Mesendoderm (in vitro differentiated cells): ENCODE results near the gene ANKRD44.

Source experiments
- DNase-seq: peaks from one replicate; pipeline ENCODE4 v3.0.0; 2013
- H2AK5ac ChIP-seq: 2 replicates; pipeline ENCODE4 v1.6.1; 2013; ENCODE audit warnings: low read length, inconsistent platforms
- H2BK120ac ChIP-seq: 2 replicates; pipeline ENCODE4 v1.6.1; 2013; ENCODE audit warnings: low read depth, mild to moderate bottlenecking, low read length, moderate library complexity, mixed read lengths
- H2BK15ac ChIP-seq: replicated peaks from 2 replicates; pipeline ENCODE4 v1.6.1; 2013; ENCODE audit warnings: low read depth, mild to moderate bottlenecking, moderate library complexity
- H2BK5ac ChIP-seq: 2 replicates; pipeline ENCODE4 v1.6.1; 2013; ENCODE audit warnings: low read length, inconsistent platforms
- H3K18ac ChIP-seq: 2 replicates; pipeline ENCODE4 v1.6.1; 2013; ENCODE audit warnings: mild to moderate bottlenecking, low read length, mixed read lengths
- H3K23ac ChIP-seq: one replicate; pipeline ENCODE4 v1.6.1; 2013; ENCODE audit warnings: low read length
- H3K27ac ChIP-seq: 2 replicates; pipeline ENCODE4 v1.5.1; 2013; ENCODE audit warnings: low read depth, mild to moderate bottlenecking, inconsistent platforms, low read length, moderate library complexity
- H3K27me3 ChIP-seq: 2 replicates; pipeline ENCODE4 v1.6.1; 2013; ENCODE audit warnings: low read length, control low read depth, mild to moderate bottlenecking, inconsistent platforms; ENCODE audit not compliant: insufficient read depth, poor library complexity
- H3K36me3 ChIP-seq: 2 replicates; pipeline ENCODE4 v1.6.1; 2013; ENCODE audit warnings: low read length, inconsistent platforms; ENCODE audit not compliant: control insufficient read depth, insufficient read depth
- H3K4ac ChIP-seq: one replicate; pipeline ENCODE4 v1.6.1; 2013; ENCODE audit warnings: low read depth, mild to moderate bottlenecking, low read length, moderate library complexity
- H3K4me1 ChIP-seq: 2 replicates; pipeline ENCODE4 v1.6.1; 2013; ENCODE audit warnings: low read depth, low read length, inconsistent platforms; ENCODE audit not compliant: control insufficient read depth
- H3K4me2 ChIP-seq: 2 replicates; pipeline ENCODE4 v1.6.1; 2013; ENCODE audit warnings: low read length
- H3K4me3 ChIP-seq: 2 replicates; pipeline ENCODE4 v1.5.1; 2013; ENCODE audit warnings: mild to moderate bottlenecking, low read length
- H3K56ac ChIP-seq: one replicate; pipeline ENCODE4 v1.6.1; 2013; ENCODE audit warnings: low read length
- H3K79me1 ChIP-seq: 2 replicates; pipeline ENCODE4 v1.6.1; 2013; ENCODE audit warnings: low read length, inconsistent platforms
- H3K79me2 ChIP-seq: 2 replicates; pipeline ENCODE4 v1.6.1; 2013; ENCODE audit warnings: mild to moderate bottlenecking, low read length; ENCODE audit not compliant: control insufficient read depth, insufficient read depth
- H3K9ac ChIP-seq: 2 replicates; pipeline ENCODE4 v1.6.1; 2013; ENCODE audit warnings: low read length, inconsistent platforms
- H4K5ac ChIP-seq: one replicate; pipeline ENCODE4 v1.6.1; 2013; ENCODE audit warnings: low read length
- H4K8ac ChIP-seq: one replicate; pipeline ENCODE4 v1.6.1; 2013; ENCODE audit warnings: low read depth, mild to moderate bottlenecking, control low read depth, low read length, moderate library complexity
- WGBS: extraction: QIAGEN DNeasy Blood & Tissue Kit; methylation state at CpG from one replicate; pipeline ENCODE4 v1.1.7; 2013; ENCODE audit warnings: low lambda C conversion rate, missing lambda C conversion rate; ENCODE audit not compliant: insufficient coverage; ENCODE audit errors: extremely low coverage; 5-methylcytosine and 5-hydroxymethylcytosine counted together

Gene ANKRD44

DNA sequence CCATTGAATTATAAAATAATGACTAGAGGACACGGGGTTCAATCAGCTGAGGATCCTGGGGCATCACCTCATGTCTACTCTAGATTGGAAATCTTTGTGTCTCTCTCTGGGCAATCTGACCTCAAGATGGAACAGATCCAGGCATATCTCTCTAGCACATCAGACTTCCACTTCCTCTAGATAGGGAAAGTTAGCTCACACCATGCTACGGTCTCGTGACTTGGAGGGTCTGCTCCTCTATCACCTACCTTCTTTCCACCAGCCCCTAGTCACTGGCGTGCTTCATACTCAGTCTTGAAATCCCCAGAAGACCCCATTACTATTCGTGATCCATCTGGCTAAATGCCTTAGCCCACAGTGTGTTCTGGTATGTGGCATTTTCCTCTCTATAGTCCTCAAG lies 148.8 kb downstream of the ANKRD44 start:
- Histone ChIP-seq H3K79me1 (no peaks in the 10 kb centered on the region), H3K4me2 (no peak overlapping the region), H3K79me2 (no peaks in the 10 kb centered on the region), H2BK5ac (no peak overlapping the region), H2BK15ac (no peak overlapping the region), H3K23ac (no peak overlapping the region), H2BK120ac (no peak overlapping the region), H4K5ac (no peak overlapping the region), H3K4ac (no peak overlapping the region), H3K27ac (no peak overlapping the region), H3K4me3 (no peak overlapping the region), H3K18ac (no peak overlapping the region), H3K36me3 (no peaks in the 10 kb centered on the region), H3K56ac (no peak overlapping the region), H3K4me1 (no peaks in the 10 kb centered on the region), H2AK5ac (no peak overlapping the region), H3K9ac (no peak overlapping the region), H3K27me3 (no peaks in the 10 kb centered on the region), H4K8ac (peak overlapping the region; percentile 14)
- DNase-seq, result no peak
- WGBS, result no CpG with 5 or more reads among the region's 5 CpGs

DNA sequence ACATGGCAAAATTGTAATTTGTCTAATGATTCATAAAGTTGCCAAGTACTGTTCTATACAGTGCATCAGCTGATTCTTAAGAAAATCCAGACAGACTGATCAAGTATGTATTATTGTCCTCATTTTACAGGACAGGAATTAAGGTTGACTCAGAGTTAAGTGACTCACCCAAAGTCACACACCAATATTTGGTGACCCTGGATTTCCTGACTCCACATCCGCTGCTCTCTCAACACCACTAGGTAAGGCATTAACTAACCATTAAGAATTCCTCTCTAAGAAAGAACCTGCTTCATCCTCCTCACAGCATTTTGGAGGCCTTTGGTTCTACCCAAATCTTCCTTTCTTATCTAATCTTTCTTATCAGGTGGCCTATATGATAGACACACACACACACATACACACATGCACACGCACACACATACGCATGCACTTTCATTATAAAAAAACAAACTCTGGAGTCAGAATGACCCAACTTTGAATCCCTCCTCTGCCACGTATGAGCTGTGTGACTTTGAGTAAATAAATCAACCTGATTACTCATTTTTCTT lies 150.8 kb downstream of the ANKRD44 start:
- Histone ChIP-seq H4K5ac (no peak overlapping the region), H3K27ac (no peak overlapping the region)
- no CpG with 5 or more reads among the region's 4 CpGs for WGBS

DNA sequence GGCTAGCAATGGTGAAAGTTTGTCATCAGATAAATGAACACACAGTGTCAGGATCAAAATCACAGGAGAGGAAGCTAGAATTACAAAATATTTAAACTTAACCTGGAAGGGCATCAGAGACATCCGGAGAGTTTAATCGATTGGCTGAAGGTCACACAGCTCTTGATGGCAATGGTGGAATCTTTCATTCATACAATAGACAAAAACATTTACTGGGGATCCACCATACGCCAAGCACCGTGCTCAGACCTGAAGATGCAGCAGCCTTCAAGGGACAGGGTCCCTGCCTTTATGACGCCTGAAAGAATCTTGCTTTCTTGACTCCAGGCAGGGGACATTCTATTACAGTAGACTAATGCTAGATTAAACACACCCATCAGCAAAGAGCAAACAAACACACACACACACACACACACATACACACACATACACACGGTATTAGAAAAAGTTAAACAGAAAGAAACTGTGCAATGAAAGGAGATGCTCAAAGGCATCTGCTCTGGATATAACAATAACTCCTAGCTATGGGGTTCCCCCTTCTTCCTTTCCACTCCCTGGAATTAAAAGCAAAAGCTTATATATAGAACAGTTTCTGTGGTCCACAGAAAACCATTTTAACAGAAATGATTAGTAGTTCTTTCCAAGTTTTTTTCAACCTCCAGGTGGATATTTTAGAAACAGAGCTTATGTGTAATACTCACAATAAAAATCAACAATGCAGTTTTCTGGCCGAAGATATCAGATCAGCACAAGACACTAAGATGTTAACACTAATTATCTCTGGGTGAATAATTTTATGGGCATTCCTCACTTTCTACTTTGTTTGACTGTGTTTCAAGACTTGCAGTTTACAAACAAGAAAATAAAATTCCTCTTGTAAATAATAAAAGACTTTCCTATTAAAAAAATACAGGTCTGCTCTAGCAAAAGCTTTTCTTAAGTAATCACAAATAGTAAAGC lies 151.7 kb downstream of the ANKRD44 start:
- H3K23ac ChIP-seq, result no peak overlapping the region
- H3K79me1 ChIP-seq, result no peaks in the 10 kb centered on the region
- H3K18ac ChIP-seq, result no peak overlapping the region
- H2BK5ac ChIP-seq, result no peak overlapping the region
- no peak overlapping the region for H3K27ac ChIP-seq
- no peak overlapping the region for H3K4me2 ChIP-seq
- H4K5ac ChIP-seq, result no peak overlapping the region
- H2AK5ac ChIP-seq, result no peak overlapping the region
- no peak overlapping the region for H3K4ac ChIP-seq
- no peak overlapping the region for H4K8ac ChIP-seq
- no peaks in the 10 kb centered on the region for H3K79me2 ChIP-seq
- H3K4me3 ChIP-seq, result no peak overlapping the region
- H3K9ac ChIP-seq, result no peak overlapping the region
- no peak overlapping the region for H3K56ac ChIP-seq
- no peak overlapping the region for H2BK120ac ChIP-seq
- no CpG with 5 or more reads among the region's 7 CpGs for WGBS
- H3K27me3 ChIP-seq, result no peaks in the 10 kb centered on the region
- no peaks in the 10 kb centered on the region for H3K4me1 ChIP-seq
- no peaks in the 10 kb centered on the region for H3K36me3 ChIP-seq
- no peak for DNase-seq
- H2BK15ac ChIP-seq, result no peak overlapping the region

More for the DNA sequence above, 150.8 kb downstream of the ANKRD44 start:
- no peak overlapping the region for H3K18ac ChIP-seq
- H2BK120ac ChIP-seq, result no peak overlapping the region
- no peak overlapping the region for H2AK5ac ChIP-seq
- H3K56ac ChIP-seq, result no peak overlapping the region
- no peaks in the 10 kb centered on the region for H3K79me2 ChIP-seq
- H3K27me3 ChIP-seq, result no peaks in the 10 kb centered on the region
- H3K9ac ChIP-seq, result no peak overlapping the region
- no peaks in the 10 kb centered on the region for H3K4me1 ChIP-seq
- H2BK15ac ChIP-seq, result no peak overlapping the region
- H3K23ac ChIP-seq, result no peak overlapping the region
- no peak overlapping the region for H3K4me2 ChIP-seq
- no peak overlapping the region for H4K8ac ChIP-seq
- no peak for DNase-seq
- no peak overlapping the region for H2BK5ac ChIP-seq
- no peak overlapping the region for H3K4me3 ChIP-seq
- H3K79me1 ChIP-seq, result no peaks in the 10 kb centered on the region
- no peaks in the 10 kb centered on the region for H3K36me3 ChIP-seq
- H3K4ac ChIP-seq, result no peak overlapping the region

DNA sequence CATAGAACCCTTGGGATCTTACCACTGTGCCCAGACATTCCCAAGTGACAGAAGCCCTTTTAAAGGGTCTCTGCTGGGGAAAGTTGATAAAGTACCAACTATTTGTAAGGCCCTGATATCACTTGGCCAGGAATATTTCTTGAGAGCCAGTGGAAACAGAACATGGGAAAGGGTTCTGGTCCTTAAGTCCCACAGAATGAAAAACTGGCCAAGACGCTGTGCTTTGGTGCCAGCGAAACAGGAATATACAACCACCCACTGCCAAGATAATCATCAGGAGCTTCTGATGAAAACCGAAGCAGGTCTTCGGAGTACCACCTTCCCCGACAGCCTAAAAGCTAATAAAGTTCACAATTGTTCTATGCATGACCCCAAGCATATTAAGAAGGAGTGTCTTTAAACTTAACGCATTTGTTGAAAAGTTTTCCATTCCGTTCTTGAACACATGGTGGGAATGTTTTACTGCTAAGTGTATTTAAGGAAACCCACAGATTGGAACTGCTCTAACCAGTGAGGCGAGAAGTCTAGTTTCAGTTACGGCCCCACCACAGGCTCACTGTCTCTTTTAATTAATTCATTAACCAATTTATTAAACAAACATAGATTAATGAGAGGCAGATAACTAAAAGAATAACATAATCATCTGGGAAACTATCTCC lies 152.6 kb downstream of the ANKRD44 start:
- peak overlapping the region; percentile 31 for H3K4ac ChIP-seq

DNA sequence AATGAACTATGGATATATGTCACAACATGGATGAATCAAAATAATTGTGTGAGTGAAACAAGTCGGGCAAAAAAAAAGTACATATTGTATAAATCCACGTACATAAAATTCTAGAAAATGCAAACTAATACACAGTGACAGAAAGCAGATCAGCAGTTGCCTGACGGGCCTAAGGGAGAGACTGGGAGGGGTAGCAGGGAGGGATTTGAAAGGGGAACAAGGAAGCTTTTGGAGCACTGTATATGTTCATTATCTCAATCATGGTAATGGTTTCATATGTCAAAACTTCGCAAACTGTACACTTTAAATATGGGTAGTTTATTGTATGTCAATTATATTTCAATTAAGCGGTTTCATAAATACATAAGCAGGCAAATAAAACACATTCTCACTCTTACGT lies 153.8 kb downstream of the ANKRD44 start:
- Histone ChIP-seq H3K56ac (no peak overlapping the region), H4K8ac (no peak overlapping the region), H3K36me3 (no peaks in the 10 kb centered on the region), H3K4ac (no peak overlapping the region), H2BK5ac (no peak overlapping the region), H3K4me2 (no peak overlapping the region), H3K23ac (no peak overlapping the region), H3K4me1 (peaks cover 6% of the 10 kb centered on the region), H3K4me3 (no peak overlapping the region), H3K18ac (no peak overlapping the region), H3K27me3 (no peaks in the 10 kb centered on the region), H4K5ac (no peak overlapping the region), H2BK15ac (no peak overlapping the region), H3K9ac (no peak overlapping the region), H2AK5ac (no peak overlapping the region), H2BK120ac (no peak overlapping the region), H3K79me2 (no peaks in the 10 kb centered on the region), H3K79me1 (no peaks in the 10 kb centered on the region), H3K27ac (no peak overlapping the region)
- DNase-seq, result no peak
- WGBS, result no CpG with 5 or more reads among the region's 6 CpGs

More for the DNA sequence above, 152.6 kb downstream of the ANKRD44 start:
- no peak overlapping the region for H3K18ac ChIP-seq
- H3K79me2 ChIP-seq, result no peaks in the 10 kb centered on the region
- no peak overlapping the region for H3K4me3 ChIP-seq
- H3K4me2 ChIP-seq, result no peak overlapping the region
- H3K9ac ChIP-seq, result no peak overlapping the region
- H3K36me3 ChIP-seq, result no peaks in the 10 kb centered on the region
- H3K23ac ChIP-seq, result no peak overlapping the region
- no peak overlapping the region for H3K27ac ChIP-seq
- no peak overlapping the region for H2BK120ac ChIP-seq
- H2BK15ac ChIP-seq, result no peak overlapping the region
- H4K8ac ChIP-seq, result no peak overlapping the region
- no CpG with 5 or more reads among the region's 9 CpGs for WGBS
- H2BK5ac ChIP-seq, result no peak overlapping the region
- DNase-seq, result no peak
- H3K27me3 ChIP-seq, result no peaks in the 10 kb centered on the region
- H3K4me1 ChIP-seq, result no peaks in the 10 kb centered on the region
- H4K5ac ChIP-seq, result no peak overlapping the region
- no peaks in the 10 kb centered on the region for H3K79me1 ChIP-seq
- H2AK5ac ChIP-seq, result no peak overlapping the region
- no peak overlapping the region for H3K56ac ChIP-seq
